Transverse colon (tissue), 4 donors: ENCODE results near the gene IL1R1. TPM values are rescaled to one million over a fixed set of nuclear protein-coding genes. Genes with fewer than 3 reads are reported as not detected.
"Not testable (repeated sequence)": the region's sequence is repeated elsewhere in the genome, so short reads cannot be mapped to it uniquely, and the experiment has no call there.

Source experiments
- DNase-seq: peaks from one replicate; pipeline ENCODE4 v3.0.0-alpha.2; 2019
- H3K27ac ChIP-seq, 4 donors: fragments of 200-600 bp; sonication (generic); 2 replicates each; pipeline ENCODE4 v1.5.1; 2016 to 2018; ENCODE audit warnings: inconsistent platforms in 4 of 4
- H3K27me3 ChIP-seq: fragments of 200-600 bp; sonication (generic); 2 replicates; pipeline ENCODE4 v1.5.1; 2017; ENCODE audit warnings: inconsistent platforms
- H3K36me3 ChIP-seq, 4 donors: fragments of 200-600 bp; sonication (generic); 2 replicates each; pipeline ENCODE4 v1.5.1; 2017 to 2019; ENCODE audit warnings: inconsistent platforms in 4 of 4
- H3K4me1 ChIP-seq, 4 donors: fragments of 200-600 bp; sonication (generic); 2 replicates each; pipeline ENCODE4 v1.5.1; 2017 to 2020; ENCODE audit warnings: inconsistent platforms in 4 of 4
- H3K4me3 ChIP-seq, 4 donors: fragments of 200-600 bp; sonication (generic); 1 replicate in 1 of 4; 2 replicates in 3 of 4; pipeline versions ENCODE4 v1.5.1 to v1.6.1; 2017 to 2019; ENCODE audit warnings: inconsistent platforms in 4 of 4
- H3K9me3 ChIP-seq, 2 donors: fragments of 200-600 bp; sonication (generic); 2 replicates each; pipeline ENCODE4 v1.5.1; 2017 to 2019; ENCODE audit warnings: inconsistent platforms in 2 of 2
- CTCF ChIP-seq, 5 experiments: fragments of 200-600 bp in 3 of 5; fragments of 450-650 bp in 2 of 5; sonication (generic) in 3 of 5; IDR thresholded peaks; 1 replicate in 2 of 5; 2 replicates in 3 of 5; pipeline ENCODE4 v1.5.1; 2016 to 2017; ENCODE audit warnings: antibody characterized with exemption in 5 of 5, inconsistent platforms in 3 of 5, mild to moderate bottlenecking in 2 of 5, moderate library complexity in 1 of 5
- EP300 ChIP-seq: sonication (generic); formaldehyde crosslinking; IDR thresholded peaks from one replicate; pipeline ENCODE4 v1.6.1; 2017; ENCODE audit warnings: antibody characterized with exemption, low read depth
- POLR2A ChIP-seq: fragments of 450-650 bp; IDR thresholded peaks from one replicate; pipeline ENCODE4 v1.6.1; 2016; ENCODE audit warnings: antibody characterized with exemption, mild to moderate bottlenecking, moderate library complexity
- POLR2AphosphoS5 ChIP-seq, 3 donors: sonication (generic); formaldehyde crosslinking; IDR thresholded peaks; one replicate each; pipeline ENCODE4 v1.6.1; 2016; ENCODE audit warnings: antibody characterized with exemption in 3 of 3
- WGBS, 2 donors: methylation state at CpG; one replicate each; pipeline ENCODE4 v1.1.5; 2018; ENCODE audit warnings: low coverage in 1 of 2; 5-methylcytosine and 5-hydroxymethylcytosine counted together
- in situ Hi-C, 4 donors: fragments of 200-750 bp; cut with MboI; loops; one replicate each; pipeline versions ENCODE4 v1.15.0 to v1.15.1; 2017; ENCODE audit warnings: low sequenced_read_pairs in 3 of 4, low pct_ligation_motif_present in 1 of 4, low pct_unique_long_range_greater_than_20kb in 1 of 4
- intact Hi-C: fragments of 100-400 bp; cut with DNase I; formaldehyde crosslinking; loops from one replicate; pipeline ENCODE4 v1.15.1; 2023; ENCODE audit warnings: low total_unique reads
- total RNA-seq, 4 donors: library from RNA; depleted of rRNA; stranded (reverse); fragments of >200 nt; gene quantifications; one replicate each; pipeline ENCODE4 v1.1.0, GENCODE V29; 2016

The IL1R1 gene
- total RNA-seq, 4 donors from 2014 or later = 20.2 to 58.0 (median 36.2) TPM

GRCh38 chr2:102106133-102106556, 36.4 kb upstream of the IL1R1 start:
- H3K27ac ChIP-seq = peak overlapping the region; percentile 70 to 76 (median 72)
- TF ChIP-seq POLR2AphosphoS5 (IDR thresholded peaks at IDR 0.05) (peak in 1 of 3 donors; percentile 37), POLR2A (no peak), EP300 (no peak), CTCF (IDR thresholded peaks at IDR 0.05) (no peak)
- H3K36me3 ChIP-seq = no peaks in the 10 kb centered on the region
- no peaks in the 10 kb centered on the region for H3K9me3 ChIP-seq
- in situ Hi-C loops (no loop called here), intact Hi-C loops (no loop called here)
- no peak for DNase-seq
- 0 to 32% methylated on average over 5 of the region's 5 CpGs for WGBS, 2 donors
- peak overlapping the region in 1 of 4 donors; percentile 42 for H3K4me3 ChIP-seq
- H3K4me1 ChIP-seq = peaks cover 0 to 58% (median 34%) of the 10 kb centered on the region in 4 donors
- H3K27me3 ChIP-seq = no peaks in the 10 kb centered on the region

- 56 to 71% methylated on average over 1 to 6 of the region's 6 CpGs for WGBS, 2 donors
- intact Hi-C loops, H3K27me3 ChIP-seq, H3K36me3 ChIP-seq, in situ Hi-C loops, H3K9me3 ChIP-seq, DNase-seq: not testable (repeated sequence)
- Histone ChIP-seq H3K4me1 (peaks cover 0 to 49% (median 34%) of the 10 kb centered on the region in 4 donors), H3K27ac (peak overlapping the region; percentile 70 to 76 (median 72)), H3K4me3 (peak overlapping the region in 1 of 4 donors; percentile 42)
These were observed 35.5 kb upstream of the IL1R1 start for GRCh38 chr2:102106813-102107740.

- intact Hi-C loops = no loop called here
- H3K9me3 ChIP-seq = no peaks in the 10 kb centered on the region
- 29 to 39% methylated on average over 2 to 3 of the region's 3 CpGs for WGBS, 2 donors
- H3K27ac ChIP-seq = peak overlapping the region; percentile 12 to 72 (median 24)
- DNase-seq = no peak
- H3K27me3 ChIP-seq = no peaks in the 10 kb centered on the region
- no peaks in the 10 kb centered on the region for H3K36me3 ChIP-seq
- H3K4me1 ChIP-seq = peaks cover 0 to 48% (median 34%) of the 10 kb centered on the region in 4 donors
- in situ Hi-C loops = no loop called here
- H3K4me3 ChIP-seq = no peak overlapping the region
- no peak for TF ChIP-seq CTCF (IDR thresholded peaks at IDR 0.05)
- TF ChIP-seq POLR2AphosphoS5 (IDR thresholded peaks at IDR 0.05) = no peak
These were observed 34.8 kb upstream of the IL1R1 start for GRCh38 chr2:102107741-102108070.

GRCh38 chr2:102109016-102109415, 33.5 kb upstream of the IL1R1 start:
- no peaks in the 10 kb centered on the region for H3K9me3 ChIP-seq
- intact Hi-C loops (no loop called here), in situ Hi-C loops (no loop called here)
- peaks cover 0 to 46% (median 33%) of the 10 kb centered on the region in 4 donors for H3K4me1 ChIP-seq
- H3K27ac ChIP-seq = no peak overlapping the region
- H3K36me3 ChIP-seq = no peaks in the 10 kb centered on the region
- no peak for DNase-seq
- TF ChIP-seq POLR2AphosphoS5 (IDR thresholded peaks at IDR 0.05) (no peak), CTCF (IDR thresholded peaks at IDR 0.05) (no peak), EP300 (no peak), POLR2A (no peak)
- WGBS, 2 donors = 93% methylated on average over 4 to 5 of the region's 5 CpGs
- no peaks in the 10 kb centered on the region for H3K27me3 ChIP-seq
- no peak overlapping the region for H3K4me3 ChIP-seq
